GM23338 (cell line): ENCODE measurements around the gene HERPUD2. TPM values are rescaled to one million over a fixed set of nuclear protein-coding genes. Genes with fewer than 3 reads are reported as not detected.

Experiments used
- ATAC-seq: fragments of 200-7000 bp; cut with Tn5 transposase; 3 replicates; pipeline ENCODE4 v1.9.1; 2020
- DNase-seq: peaks from one replicate; pipeline ENCODE4 v3.0.0-alpha.2; 2015; ENCODE audit warnings: low spot score
- H2AFZ ChIP-seq: fragments of 200-600 bp; sonication (generic); 2 replicates; pipeline ENCODE4 v1.8.0; 2016; ENCODE audit warnings: antibody characterized with exemption, mild to moderate bottlenecking, moderate library complexity
- H3F3A ChIP-seq: fragments of 200-600 bp; sonication (generic); replicated peaks from 2 replicates; pipeline ENCODE4 v1.8.0; 2017; ENCODE audit warnings: antibody characterized with exemption, mixed run types, low read depth
- H3K27ac ChIP-seq: fragments of 200-600 bp; sonication (generic); 2 replicates; pipeline ENCODE4 v1.6.1; 2016; ENCODE audit warnings: low read depth
- H3K27me3 ChIP-seq: fragments of 200-600 bp; sonication (generic); 2 replicates; pipeline ENCODE4 v1.8.0; 2016; ENCODE audit warnings: mild to moderate bottlenecking, mixed run types, moderate library complexity; ENCODE audit not compliant: insufficient read depth
- H3K36me3 ChIP-seq: fragments of 200-600 bp; sonication (generic); 2 replicates; pipeline ENCODE4 v1.8.0; 2016; ENCODE audit warnings: mild to moderate bottlenecking; ENCODE audit not compliant: insufficient read depth
- H3K4me1 ChIP-seq: fragments of 200-600 bp; sonication (generic); 2 replicates; pipeline ENCODE4 v1.8.0; 2016; ENCODE audit warnings: mild to moderate bottlenecking, moderate library complexity; ENCODE audit not compliant: insufficient read depth
- H3K4me2 ChIP-seq: fragments of 200-600 bp; sonication (generic); 2 replicates; pipeline ENCODE4 v1.7.1; 2017; ENCODE audit warnings: mixed run types
- H3K4me3 ChIP-seq: fragments of 200-600 bp; sonication (generic); 2 replicates; pipeline ENCODE4 v1.6.1; 2016; ENCODE audit warnings: mixed run types
- H3K79me2 ChIP-seq: fragments of 200-600 bp; sonication (generic); replicated peaks from 2 replicates; pipeline ENCODE4 v1.8.0; 2017; ENCODE audit warnings: mild to moderate bottlenecking; ENCODE audit not compliant: insufficient read depth
- H3K9me2 ChIP-seq: fragments of 200-600 bp; sonication (generic); 2 replicates; pipeline ENCODE4 v1.8.0; 2017; ENCODE audit not compliant: insufficient read depth
- H4K20me1 ChIP-seq: fragments of 200-600 bp; sonication (generic); replicated peaks from 2 replicates; pipeline ENCODE4 v1.8.0; 2017; ENCODE audit warnings: mild to moderate bottlenecking; ENCODE audit not compliant: insufficient read depth
- H3K27ac Mint-ChIP-seq: 2 replicates; pipeline ENCODE4 v1.8.0; 2020; ENCODE audit warnings: inconsistent platforms, mild to moderate bottlenecking, moderate library complexity, mixed read lengths
- H3K27me3 Mint-ChIP-seq: 3 replicates; pipeline ENCODE4 v1.8.0; 2022; ENCODE audit warnings: low read depth, mild to moderate bottlenecking, moderate library complexity, mixed read lengths, inconsistent platforms; ENCODE audit not compliant: insufficient read depth, poor library complexity
- H3K36me3 Mint-ChIP-seq: 3 replicates; pipeline ENCODE4 v1.8.0; 2021; ENCODE audit warnings: low read depth, mild to moderate bottlenecking, inconsistent platforms, moderate library complexity, mixed read lengths
- H3K4me1 Mint-ChIP-seq: 3 replicates; pipeline ENCODE4 v1.8.0; 2020; ENCODE audit warnings: mild to moderate bottlenecking, inconsistent platforms, mixed read lengths
- H3K4me3 Mint-ChIP-seq: 3 replicates; pipeline ENCODE4 v1.8.0; 2021; ENCODE audit warnings: moderate library complexity, mild to moderate bottlenecking, inconsistent platforms, mixed read lengths
- H3K9me3 Mint-ChIP-seq: 3 replicates; pipeline ENCODE4 v1.8.0; 2020; ENCODE audit warnings: moderate library complexity, mild to moderate bottlenecking, inconsistent platforms, mixed read lengths
- CREB1 ChIP-seq: fragments of 250-450 bp; sonication (Bioruptor Pico); IDR thresholded peaks from 2 replicates; pipeline ENCODE4 v1.5.0; 2020; ENCODE audit warnings: low read depth, mild to moderate bottlenecking, moderate library complexity
- CTCF ChIP-seq, 2 experiments: fragments of 200-600 bp in 1 of 2; sonication (generic) in 1 of 2; conservative IDR thresholded peaks; 2 replicates each; pipeline versions ENCODE4 v1.5.1 to v1.6.1; 2016 to 2017; ENCODE audit warnings: antibody characterized with exemption in 2 of 2, low read depth in 2 of 2, mild to moderate bottlenecking in 2 of 2, moderate library complexity in 1 of 2
- EZH2 ChIP-seq: fragments of 200-600 bp; sonication (generic); IDR thresholded peaks from one replicate; pipeline ENCODE4 v1.8.0; 2017; ENCODE audit warnings: antibody characterized with exemption, mild to moderate bottlenecking, low read depth; ENCODE audit not compliant: unreplicated experiment
- EZH2phosphoT487 ChIP-seq: fragments of 200-600 bp; sonication (generic); IDR thresholded peaks from one replicate; pipeline ENCODE4 v1.8.1; 2018; ENCODE audit warnings: antibody characterized with exemption; ENCODE audit not compliant: unreplicated experiment
- JUNB ChIP-seq: IDR thresholded peaks from one replicate; pipeline ENCODE4 v1.6.1; 2016; ENCODE audit warnings: antibody characterized with exemption; ENCODE audit not compliant: unreplicated experiment
- NANOG ChIP-seq: IDR thresholded peaks from 2 replicates; pipeline ENCODE4 v1.6.1; 2016; ENCODE audit warnings: antibody characterized with exemption, borderline replicate concordance
- POLR2AphosphoS5 ChIP-seq: IDR thresholded peaks from 2 replicates; pipeline ENCODE4 v1.6.1; 2016; ENCODE audit warnings: antibody characterized with exemption, low read depth
- STAT1 ChIP-seq: IDR thresholded peaks from one replicate; pipeline ENCODE4 v1.6.1; 2016; ENCODE audit warnings: antibody characterized with exemption; ENCODE audit not compliant: unreplicated experiment
- ZNF114 ChIP-seq: fragments of 250-450 bp; sonication (Bioruptor Pico); IDR thresholded peaks from 2 replicates; pipeline ENCODE4 v1.5.0; 2020; ENCODE audit warnings: mild to moderate bottlenecking, moderate library complexity
- ZNF331 ChIP-seq: fragments of 250-450 bp; sonication (Bioruptor Pico); IDR thresholded peaks from 2 replicates; pipeline ENCODE4 v1.5.0; 2020; ENCODE audit warnings: low read depth, mild to moderate bottlenecking, moderate library complexity
- ZNF462 ChIP-seq: fragments of 250-450 bp; sonication (Bioruptor Pico); IDR thresholded peaks from 2 replicates; pipeline ENCODE4 v1.5.0; 2020; ENCODE audit warnings: mild to moderate bottlenecking, moderate library complexity
- polyA plus RNA-seq: library from polyadenylated mRNA; unstranded; fragments of >200 nt; fragmentation: Nextera tagmentation; extraction: Ambion mirVana; gene quantifications from 2 replicates; pipeline ENCODE4 v1.2.1, GENCODE V29; 2016
- total RNA-seq: library from RNA; depleted of rRNA; stranded (reverse); fragments of >200 nt; shearing (Covaris generic); gene quantifications from 2 replicates; pipeline ENCODE4 v1.2.3, GENCODE V29; 2014
- TF ChIP-seq, protein P1 (sequence below): IDR thresholded peaks from one replicate; pipeline ENCODE4 v1.6.1; 2018; ENCODE audit warnings: antibody characterized with exemption; ENCODE audit not compliant: unreplicated experiment
- TF ChIP-seq, protein P2 (sequence below): IDR thresholded peaks from 2 replicates; pipeline ENCODE4 v1.6.1; 2016; ENCODE audit warnings: antibody characterized with exemption

The HERPUD2 gene
- total and polyA plus RNA-seq, 2 experiments from 2014 or later: 8.0 to 12.0 TPM

DNA sequence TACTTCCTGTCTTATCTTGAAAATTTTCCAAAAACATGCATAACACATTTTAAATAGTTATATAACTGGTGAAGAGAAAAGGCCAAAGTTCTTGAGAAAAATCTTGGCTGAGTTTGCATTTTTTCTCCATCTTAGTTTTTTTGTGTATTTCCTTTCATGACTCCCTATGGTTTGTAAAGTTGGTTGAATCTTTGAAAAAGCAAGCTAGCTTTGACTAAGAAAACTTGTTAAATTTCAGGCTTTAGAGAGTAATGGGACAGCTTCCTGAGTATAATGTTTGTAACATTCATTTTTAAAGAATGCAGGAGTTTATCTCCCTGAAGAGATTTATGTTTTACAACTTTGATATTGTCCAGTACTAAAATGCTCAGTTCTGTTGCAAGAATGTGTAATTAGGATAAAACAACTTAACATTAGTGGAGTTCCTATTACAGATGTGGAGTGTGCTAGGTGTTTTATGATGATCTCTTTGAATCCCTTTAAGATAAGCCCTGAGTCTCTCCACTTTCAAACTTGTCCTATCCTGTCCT is 11.1 kb upstream of the HERPUD2 start:
- TF ChIP-seq, protein P1, sequence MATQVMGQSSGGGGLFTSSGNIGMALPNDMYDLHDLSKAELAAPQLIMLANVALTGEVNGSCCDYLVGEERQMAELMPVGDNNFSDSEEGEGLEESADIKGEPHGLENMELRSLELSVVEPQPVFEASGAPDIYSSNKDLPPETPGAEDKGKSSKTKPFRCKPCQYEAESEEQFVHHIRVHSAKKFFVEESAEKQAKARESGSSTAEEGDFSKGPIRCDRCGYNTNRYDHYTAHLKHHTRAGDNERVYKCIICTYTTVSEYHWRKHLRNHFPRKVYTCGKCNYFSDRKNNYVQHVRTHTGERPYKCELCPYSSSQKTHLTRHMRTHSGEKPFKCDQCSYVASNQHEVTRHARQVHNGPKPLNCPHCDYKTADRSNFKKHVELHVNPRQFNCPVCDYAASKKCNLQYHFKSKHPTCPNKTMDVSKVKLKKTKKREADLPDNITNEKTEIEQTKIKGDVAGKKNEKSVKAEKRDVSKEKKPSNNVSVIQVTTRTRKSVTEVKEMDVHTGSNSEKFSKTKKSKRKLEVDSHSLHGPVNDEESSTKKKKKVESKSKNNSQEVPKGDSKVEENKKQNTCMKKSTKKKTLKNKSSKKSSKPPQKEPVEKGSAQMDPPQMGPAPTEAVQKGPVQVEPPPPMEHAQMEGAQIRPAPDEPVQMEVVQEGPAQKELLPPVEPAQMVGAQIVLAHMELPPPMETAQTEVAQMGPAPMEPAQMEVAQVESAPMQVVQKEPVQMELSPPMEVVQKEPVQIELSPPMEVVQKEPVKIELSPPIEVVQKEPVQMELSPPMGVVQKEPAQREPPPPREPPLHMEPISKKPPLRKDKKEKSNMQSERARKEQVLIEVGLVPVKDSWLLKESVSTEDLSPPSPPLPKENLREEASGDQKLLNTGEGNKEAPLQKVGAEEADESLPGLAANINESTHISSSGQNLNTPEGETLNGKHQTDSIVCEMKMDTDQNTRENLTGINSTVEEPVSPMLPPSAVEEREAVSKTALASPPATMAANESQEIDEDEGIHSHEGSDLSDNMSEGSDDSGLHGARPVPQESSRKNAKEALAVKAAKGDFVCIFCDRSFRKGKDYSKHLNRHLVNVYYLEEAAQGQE: no peak
- TF ChIP-seq, protein P2, sequence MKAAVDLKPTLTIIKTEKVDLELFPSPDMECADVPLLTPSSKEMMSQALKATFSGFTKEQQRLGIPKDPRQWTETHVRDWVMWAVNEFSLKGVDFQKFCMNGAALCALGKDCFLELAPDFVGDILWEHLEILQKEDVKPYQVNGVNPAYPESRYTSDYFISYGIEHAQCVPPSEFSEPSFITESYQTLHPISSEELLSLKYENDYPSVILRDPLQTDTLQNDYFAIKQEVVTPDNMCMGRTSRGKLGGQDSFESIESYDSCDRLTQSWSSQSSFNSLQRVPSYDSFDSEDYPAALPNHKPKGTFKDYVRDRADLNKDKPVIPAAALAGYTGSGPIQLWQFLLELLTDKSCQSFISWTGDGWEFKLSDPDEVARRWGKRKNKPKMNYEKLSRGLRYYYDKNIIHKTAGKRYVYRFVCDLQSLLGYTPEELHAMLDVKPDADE: no peak
- TF ChIP-seq CREB1 (CRISPR knock-in tag): no peak
- TF ChIP-seq STAT1: no peak
- TF ChIP-seq ZNF331: no peak
- TF ChIP-seq JUNB: no peak
- no peak for TF ChIP-seq EZH2
- no peak for TF ChIP-seq EZH2phosphoT487
- no peak for TF ChIP-seq NANOG
- TF ChIP-seq ZNF462 (CRISPR knock-in tag): no peak
- TF ChIP-seq POLR2AphosphoS5: no peak
- TF ChIP-seq ZNF114 (CRISPR knock-in tag): no peak
- TF ChIP-seq CTCF (conservative IDR thresholded peaks at IDR 0.05; ENCODE audit: low read depth in 2 of 2): no peak
- Histone ChIP-seq H3K36me3 (no peaks in the 10 kb centered on the region), H3K79me2 (no peaks in the 10 kb centered on the region), H3K27ac (no peak overlapping the region), H3K9me2 (no peaks in the 10 kb centered on the region), H4K20me1 (no peaks in the 10 kb centered on the region), H3F3A (no peaks in the 10 kb centered on the region), H2AFZ (no peak overlapping the region), H3K4me1 (no peaks in the 10 kb centered on the region), H3K4me3 (no peak overlapping the region), H3K27me3 (no peaks in the 10 kb centered on the region), H3K4me2 (no peak overlapping the region)
- no peak for ATAC-seq
- Mint-ChIP-seq H3K4me1 (peaks cover 5% of the 10 kb centered on the region), H3K9me3 (no peaks in the 10 kb centered on the region), H3K4me3 (no peak overlapping the region), H3K36me3 (no peaks in the 10 kb centered on the region), H3K27ac (no peak overlapping the region), H3K27me3 (no peaks in the 10 kb centered on the region)
- no peak for DNase-seq
